ENCODE measurements around the gene CDH16.
"Not testable (repeated sequence)": the region's sequence is repeated elsewhere in the genome, so short reads cannot be mapped to it uniquely, and the experiment has no call there.

Gene CDH16

GRCh38 chr16:66910175-66910940, 8.3 kb downstream of the CDH16 start:
- no peak for DNase-seq

- DNase-seq = no peak
Measured at GRCh38 chr16:66908762-66909559, 9.7 kb downstream of the CDH16 start.

GRCh38 chr16:66908116-66908515, 10.6 kb downstream of the CDH16 start:
- no peak for DNase-seq

- no peak for DNase-seq
Measured at GRCh38 chr16:66906916-66907836, 11.5 kb downstream of the CDH16 start.

DNA sequence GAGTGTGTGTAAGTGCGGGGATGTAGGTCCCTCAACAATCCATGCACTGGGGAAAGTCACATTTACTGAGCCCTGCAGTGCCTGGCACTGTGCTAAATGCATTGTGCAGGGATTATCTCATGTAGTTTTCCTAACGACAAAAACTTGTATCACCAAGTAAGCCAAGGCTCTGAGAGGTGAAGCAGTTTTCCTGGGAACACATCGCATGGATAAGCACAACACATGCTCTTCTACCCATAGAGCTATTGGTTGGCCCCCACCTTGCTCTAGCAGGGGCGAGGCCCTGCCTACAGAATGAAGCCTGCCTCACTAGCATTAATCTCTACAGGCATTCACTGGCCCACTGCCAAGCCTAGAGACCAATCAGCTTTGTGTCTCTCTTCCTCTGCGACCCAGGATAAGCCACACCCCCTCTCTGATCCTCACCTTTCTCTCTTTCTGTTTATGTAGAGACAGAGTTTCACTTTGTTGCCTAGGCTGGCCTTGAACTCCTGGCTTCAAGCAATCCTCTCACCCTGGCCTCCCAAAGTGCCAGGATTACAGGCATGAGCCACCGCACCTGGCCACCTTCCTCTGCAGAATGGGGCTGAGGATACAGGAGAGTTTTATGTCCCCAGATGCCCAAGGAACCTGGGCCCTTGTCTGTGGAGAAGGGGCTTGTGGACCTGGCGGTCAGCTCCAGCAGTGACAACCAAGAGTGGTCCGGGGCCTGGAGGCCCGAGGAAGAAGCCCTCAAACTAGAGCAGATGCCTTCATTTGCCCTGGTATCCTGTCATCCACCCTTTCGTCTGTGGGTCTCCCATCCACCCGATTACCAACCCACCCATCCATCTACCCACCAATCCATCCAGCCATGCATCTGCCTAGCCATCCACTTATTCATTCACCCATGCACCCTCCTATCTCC, 12.8 kb downstream of the CDH16 start:
- peak; percentile 21 for DNase-seq

DNA sequence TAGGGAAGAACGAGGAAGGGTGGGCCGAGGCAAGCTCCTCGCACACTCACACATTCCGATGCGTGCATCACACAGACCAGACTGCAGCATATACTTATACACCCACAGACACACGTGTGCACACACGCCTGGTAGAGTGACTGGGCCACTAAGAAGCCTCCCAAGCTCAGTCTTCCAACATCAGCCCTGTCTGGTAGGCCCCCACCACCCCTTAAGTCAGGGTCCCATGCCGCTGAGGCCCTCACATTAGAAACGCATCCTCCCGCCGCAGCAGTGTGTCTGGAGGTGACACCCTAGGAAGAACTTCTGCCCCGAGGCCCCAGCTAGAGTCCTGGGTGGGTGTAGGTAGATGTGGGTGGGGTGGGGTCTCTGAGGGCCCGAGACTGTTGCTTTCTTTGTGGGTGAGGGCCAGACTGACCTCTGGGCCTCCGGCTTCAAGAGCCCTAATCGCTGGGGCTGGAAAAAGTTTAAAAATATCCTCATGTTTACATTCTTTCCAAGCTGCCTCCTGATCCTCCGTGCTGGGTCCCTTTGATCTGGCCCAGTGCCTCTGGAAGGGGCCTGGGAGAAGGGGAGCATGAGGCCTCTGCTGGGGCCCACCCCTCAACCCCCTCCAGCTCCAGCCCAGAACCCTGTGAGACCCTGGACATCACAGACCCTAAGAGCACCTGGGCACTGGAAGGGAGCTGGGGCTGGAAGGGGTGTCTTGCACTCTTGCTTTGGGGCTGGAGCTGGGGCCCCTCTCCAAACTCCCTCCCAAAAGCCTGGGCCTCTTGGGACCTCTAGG, 13.6 kb downstream of the CDH16 start:
- no peak for DNase-seq

DNA sequence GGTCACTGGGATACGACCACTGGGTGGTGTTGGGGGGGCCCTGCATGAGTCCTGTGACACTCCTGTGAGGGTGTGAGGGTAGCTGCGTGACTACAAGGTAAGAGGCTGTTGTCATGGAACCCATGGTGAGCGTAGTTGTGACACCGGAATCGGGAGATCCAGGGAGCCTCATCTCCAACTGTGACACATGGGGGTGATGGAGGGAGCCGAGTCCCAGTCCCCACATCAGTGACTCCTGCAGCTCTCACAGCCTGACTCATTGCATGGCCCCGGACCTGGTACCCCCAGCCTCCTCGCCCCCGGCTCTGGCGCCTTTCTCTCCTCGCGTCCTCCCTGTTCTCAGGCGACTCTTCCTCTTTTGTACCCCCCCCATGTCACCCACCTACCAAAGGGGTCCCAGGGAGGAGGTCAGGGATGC, 14.2 kb downstream of the CDH16 start:
- DNase-seq = no peak

- DNase-seq = no peak
Measured at GRCh38 chr16:66903544-66904427, 14.9 kb downstream of the CDH16 start.

DNA sequence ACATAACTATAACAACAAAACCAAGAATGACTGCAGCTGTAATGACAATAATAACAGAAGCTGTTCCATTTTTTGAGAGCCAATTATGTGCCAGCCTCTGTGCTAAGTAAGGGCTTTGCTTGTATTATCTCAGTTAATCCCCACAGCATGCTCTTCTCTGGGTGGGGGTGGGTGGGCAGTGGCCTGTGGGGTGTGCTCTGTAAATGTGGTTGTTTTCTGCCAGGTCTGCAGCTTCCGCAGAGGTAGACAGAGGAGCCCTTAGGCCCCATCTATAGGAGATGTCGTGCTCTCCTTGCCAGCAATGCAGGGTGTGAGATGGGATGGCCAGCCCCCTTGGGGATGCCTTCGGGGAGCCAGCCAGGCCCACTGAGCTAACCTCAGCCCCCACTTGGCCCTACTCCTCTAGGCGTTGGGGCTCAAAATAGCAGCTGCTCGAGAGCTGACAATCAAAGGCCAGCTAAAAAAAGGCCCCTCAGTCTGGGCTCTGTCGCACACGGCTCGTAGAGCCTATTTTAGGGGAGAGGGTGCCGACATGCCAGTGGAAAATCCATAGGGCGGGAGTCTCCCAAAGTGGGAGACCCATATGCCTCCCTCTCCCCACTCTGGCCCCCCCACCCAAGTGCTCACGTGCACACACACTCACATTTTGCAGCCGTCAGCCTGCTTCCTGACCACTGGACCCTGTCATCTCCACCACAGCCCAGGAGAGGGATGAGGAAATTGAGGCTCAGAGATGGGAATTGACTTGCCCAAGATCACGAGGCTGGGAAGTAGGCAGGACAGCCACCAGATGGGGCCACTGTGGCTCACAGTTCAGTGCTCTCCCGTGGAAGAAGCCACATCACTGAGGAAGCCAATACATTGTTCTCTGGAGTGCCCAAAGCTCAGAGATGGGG, 15.8 kb downstream of the CDH16 start:
- no peak for DNase-seq

DNA sequence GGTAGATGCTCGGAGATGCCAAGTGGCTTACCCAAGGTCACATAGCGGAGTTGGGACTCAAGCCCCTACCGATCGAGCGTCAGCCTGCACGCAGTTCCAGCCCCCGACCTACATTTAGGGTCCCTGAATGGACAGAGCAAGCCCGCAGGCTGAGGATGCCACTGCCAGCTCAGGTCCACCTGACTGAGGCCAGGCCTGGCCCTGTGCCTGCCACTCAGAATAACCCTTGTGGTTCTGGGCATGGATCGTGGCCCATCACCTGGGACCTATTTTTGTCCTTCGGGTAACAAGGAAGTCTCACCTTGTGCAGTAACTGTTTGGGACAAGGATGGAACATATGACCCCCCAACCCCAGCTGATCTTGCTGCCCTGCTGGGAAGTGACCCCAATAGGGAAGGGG, 17.1 kb downstream of the CDH16 start:
- DNase-seq = no peak

GRCh38 chr16:66900721-66901441, 17.8 kb downstream of the CDH16 start:
- no peak for DNase-seq

- DNase-seq = peak; percentile 80
Measured at GRCh38 chr16:66899945-66900710, 18.6 kb downstream of the CDH16 start.

DNA sequence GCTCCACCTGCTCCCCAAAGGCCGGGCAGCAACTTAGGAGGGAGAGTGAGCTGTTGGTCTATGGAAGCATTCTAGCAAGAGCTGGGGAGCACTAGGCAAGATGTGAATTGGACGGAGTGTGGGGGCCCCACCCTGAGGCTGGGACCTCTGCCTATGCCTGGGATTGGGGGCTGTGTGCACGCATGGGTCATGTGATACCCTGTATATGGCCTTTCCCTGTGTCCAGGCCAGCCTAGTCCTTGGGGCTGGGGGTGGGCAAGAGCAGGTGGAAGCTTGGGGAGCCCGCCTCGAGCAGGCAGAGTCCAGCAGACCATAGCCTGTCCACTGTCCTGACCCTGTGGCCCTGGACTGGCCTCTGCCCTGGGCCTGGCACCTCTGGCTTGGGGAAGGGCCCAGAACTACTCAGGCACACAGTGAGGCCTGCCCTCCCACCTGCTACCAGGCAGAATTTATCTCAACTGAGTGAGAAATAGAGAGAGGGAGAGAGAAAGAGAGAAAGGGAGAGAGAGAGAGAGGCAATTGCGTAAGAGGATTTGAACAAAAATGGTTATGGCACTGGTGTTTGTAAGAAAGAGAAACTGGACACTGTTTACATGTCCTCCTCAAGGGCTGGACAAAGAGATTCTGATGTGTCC, 19.3 kb downstream of the CDH16 start:
- DNase-seq = no peak

DNA sequence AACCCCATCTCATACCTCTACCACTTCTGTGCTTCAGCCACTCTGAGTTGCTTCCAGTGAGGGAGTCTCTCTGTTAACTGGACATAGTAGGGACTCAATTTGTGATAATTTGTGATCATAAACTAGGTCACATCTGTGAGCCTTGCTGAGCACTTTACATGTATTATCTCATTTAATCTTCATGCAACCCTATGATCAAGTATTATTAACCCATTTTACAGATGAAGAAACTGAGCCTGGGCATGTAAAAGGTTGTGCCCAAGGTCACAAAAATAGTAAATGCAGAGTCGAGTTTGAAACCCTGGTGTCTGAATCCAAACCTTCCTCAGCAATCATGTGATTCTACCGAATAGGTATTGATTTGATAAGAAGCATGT, 19.8 kb downstream of the CDH16 start:
- no peak for DNase-seq

GRCh38 chr16:66898207-66898606, 20.5 kb downstream of the CDH16 start:
- peak; percentile 49 for DNase-seq

DNA sequence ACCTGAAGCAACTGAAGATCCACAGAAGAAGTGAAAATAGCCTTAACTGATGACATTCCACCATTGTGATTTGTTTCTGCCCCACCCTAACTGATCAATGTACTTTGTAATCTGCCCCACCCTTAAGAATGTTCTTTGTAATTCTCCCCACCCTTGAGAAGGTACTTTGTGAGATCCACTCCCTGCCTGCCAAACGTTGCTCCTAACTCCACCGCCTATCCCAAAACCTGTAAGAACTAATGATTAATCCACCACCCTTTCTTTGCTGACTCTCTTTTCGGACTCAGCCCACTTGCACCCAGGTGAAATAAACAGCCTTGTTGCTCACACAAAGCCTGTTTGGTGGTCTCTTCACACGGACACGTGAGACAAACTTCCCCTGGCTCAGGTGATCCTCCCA, 22.0 kb downstream of the CDH16 start:
- DNase-seq = not testable (repeated sequence)

- DNase-seq = no peak
Measured at GRCh38 chr16:66895999-66896398, 22.7 kb downstream of the CDH16 start.
